H1 (cell line): Measurements from ENCODE around the gene MICALL2. TPM values are rescaled to one million over a fixed set of nuclear protein-coding genes. Genes with fewer than 3 reads are reported as not detected.

Source experiments
- CTCF ChIA-PET: fragments of 300-600 bp; sonication (Branson Sonifier 250); formaldehyde crosslinking; loops from one replicate; lab custom pipeline; 2021; ENCODE audit not compliant: partially characterized antibody; lab: Charles Lee
- POLR2A ChIA-PET: fragments of 300-600 bp; sonication (Branson Sonifier 250); formaldehyde crosslinking; loops from one replicate; lab custom pipeline; 2021; ENCODE audit warnings: inconsistent platforms; ENCODE audit not compliant: partially characterized antibody; lab: Charles Lee
- DNase-seq, 2 experiments: peaks; one replicate each; pipeline versions ENCODE4 v3.0.0 to v3.0.0-alpha.2; 2010 to 2022; ENCODE audit warnings: low spot score in 2 of 2, low read depth in 1 of 2, mixed read lengths in 1 of 2
- FAIRE-seq: peaks from 2 replicates; lab custom pipeline; 2011; peaks lifted over from hg19 to GRCh38; lab: Jason Lieb, UNC
- H2AFZ ChIP-seq: 2 replicates; pipeline ENCODE4 v1.8.1; 2012; ENCODE audit warnings: low read length, inconsistent platforms
- H2AK5ac ChIP-seq: 2 replicates; pipeline ENCODE4 v1.6.1; 2013; ENCODE audit warnings: low read depth, low read length
- H2BK120ac ChIP-seq: replicated peaks from 2 replicates; pipeline ENCODE3; 2013; ENCODE audit warnings: low read depth, low read length, inconsistent platforms
- H2BK12ac ChIP-seq: 2 replicates; pipeline ENCODE4 v1.6.1; 2013; ENCODE audit warnings: low read depth, low read length
- H2BK15ac ChIP-seq: 2 replicates; pipeline ENCODE4 v1.6.1; 2013; ENCODE audit warnings: low read length
- H2BK20ac ChIP-seq: 2 replicates; pipeline ENCODE4 v1.6.1; 2013; ENCODE audit warnings: low read length
- H2BK5ac ChIP-seq: 2 replicates; pipeline ENCODE4 v1.6.1; 2013; ENCODE audit warnings: low read depth, low read length
- H3K14ac ChIP-seq: 2 replicates; pipeline ENCODE4 v1.6.1; 2013; ENCODE audit warnings: inconsistent platforms; ENCODE audit not compliant: insufficient read length
- H3K18ac ChIP-seq: 2 replicates; pipeline ENCODE4 v1.6.1; 2013; ENCODE audit warnings: low read length; ENCODE audit errors: extremely low read depth
- H3K23ac ChIP-seq: 2 replicates; pipeline ENCODE4 v1.6.1; 2013; ENCODE audit warnings: inconsistent platforms; ENCODE audit not compliant: insufficient read length
- H3K23me2 ChIP-seq: 2 replicates; pipeline ENCODE4 v1.6.1; 2013; ENCODE audit warnings: low read depth, low read length
- H3K27ac ChIP-seq: 2 replicates; pipeline ENCODE4 v1.6.1; 2011; ENCODE audit warnings: low read depth, low read length, inconsistent platforms
- H3K27me3 ChIP-seq, 4 experiments: replicated peaks in 1 of 4; 1 replicate in 1 of 4; 2 replicates in 3 of 4; pipeline versions ENCODE4 v1.6.1 to v1.8.1; 2011 to 2013; ENCODE audit warnings: low read length in 3 of 4, mild to moderate bottlenecking in 3 of 4, inconsistent platforms in 2 of 4, mixed read lengths in 2 of 4, moderate library complexity in 1 of 4; ENCODE audit not compliant: control insufficient read depth in 3 of 4, insufficient read depth in 3 of 4; ENCODE audit errors: extremely low read depth in 1 of 4
- H3K36me3 ChIP-seq, 4 experiments: 2 replicates each; pipeline versions ENCODE4 v1.6.1 to v1.8.1; 2011 to 2013; ENCODE audit warnings: mild to moderate bottlenecking in 4 of 4, low read length in 3 of 4, moderate library complexity in 2 of 4, control low read depth in 1 of 4, inconsistent platforms in 1 of 4; ENCODE audit not compliant: insufficient read depth in 4 of 4, control insufficient read depth in 2 of 4
- H3K4ac ChIP-seq: replicated peaks from 2 replicates; pipeline ENCODE3; 2013; ENCODE audit warnings: low read length, low read depth, mixed read lengths, inconsistent platforms; ENCODE audit not compliant: insufficient read length
- H3K4me1 ChIP-seq, 4 experiments: replicated peaks in 1 of 4; 1 replicate in 1 of 4; 2 replicates in 3 of 4; pipeline versions ENCODE4 v1.6.1 to v1.8.1; 2011 to 2013; ENCODE audit warnings: low read length in 3 of 4, inconsistent platforms in 2 of 4, mixed read lengths in 1 of 4; ENCODE audit not compliant: insufficient read depth in 4 of 4, control insufficient read depth in 3 of 4
- H3K4me2 ChIP-seq, 2 experiments: 2 replicates each; pipeline versions ENCODE4 v1.6.1 to v1.8.1; 2011 to 2013; ENCODE audit warnings: low read depth in 2 of 2, low read length in 2 of 2, control low read depth in 1 of 2, inconsistent platforms in 1 of 2, mild to moderate bottlenecking in 1 of 2; ENCODE audit not compliant: insufficient read depth in 1 of 2
- H3K4me3 ChIP-seq, 4 experiments: fragments of 200-600, 300-600 bp in 1 of 4; sonication (generic), shearing (Covaris generic), sonication (Bioruptor Twin) in 1 of 4; 2 replicates each; pipeline versions ENCODE4 v1.5.1 to v1.8.1; 2011 to 2016; ENCODE audit warnings: low read length in 4 of 4, low read depth in 3 of 4, control low read depth in 2 of 4, inconsistent platforms in 2 of 4, mild to moderate bottlenecking in 2 of 4, mixed read lengths in 1 of 4, moderate library complexity in 1 of 4; ENCODE audit not compliant: insufficient read depth in 2 of 4; ENCODE audit errors: extremely low read depth in 1 of 4
- H3K56ac ChIP-seq: replicated peaks from 2 replicates; pipeline ENCODE3; 2013; ENCODE audit warnings: low read depth, mild to moderate bottlenecking, mixed read lengths, low read length, inconsistent platforms; ENCODE audit not compliant: insufficient read length
- H3K79me1 ChIP-seq: 2 replicates; pipeline ENCODE4 v1.6.1; 2013; ENCODE audit warnings: low read depth, low read length, control low read depth
- H3K79me2 ChIP-seq, 2 experiments: 2 replicates each; pipeline versions ENCODE4 v1.6.1 to v1.8.1; 2012 to 2013; ENCODE audit warnings: low read length in 2 of 2, mild to moderate bottlenecking in 2 of 2, inconsistent platforms in 1 of 2; ENCODE audit not compliant: insufficient read depth in 2 of 2, control insufficient read depth in 1 of 2
- H3K9ac ChIP-seq, 4 experiments: replicated peaks in 1 of 4; 1 replicate in 1 of 4; 2 replicates in 3 of 4; pipeline versions ENCODE4 v1.6.1 to v1.8.1; 2011 to 2013; ENCODE audit warnings: low read depth in 3 of 4, low read length in 3 of 4, control low read depth in 2 of 4, mild to moderate bottlenecking in 2 of 4, moderate library complexity in 2 of 4, inconsistent platforms in 1 of 4; ENCODE audit errors: extremely low read depth in 1 of 4
- H3K9me3 ChIP-seq, 2 experiments: 2 replicates each; pipeline versions ENCODE4 v1.6.1 to v1.8.1; 2012 to 2013; ENCODE audit warnings: mild to moderate bottlenecking in 2 of 2, moderate library complexity in 2 of 2, control low read depth in 1 of 2, inconsistent platforms in 1 of 2, low read depth in 1 of 2, low read length in 1 of 2, mixed read lengths in 1 of 2; ENCODE audit not compliant: insufficient read depth in 2 of 2
- H4K20me1 ChIP-seq, 2 experiments: replicated peaks in 1 of 2; 2 replicates each; pipeline versions ENCODE3 to v1.8.1; 2011 to 2013; ENCODE audit warnings: inconsistent platforms in 2 of 2, low read length in 2 of 2, mild to moderate bottlenecking in 1 of 2; ENCODE audit not compliant: insufficient read depth in 2 of 2, control insufficient read depth in 1 of 2
- H4K5ac ChIP-seq: 2 replicates; pipeline ENCODE4 v1.6.1; 2013; ENCODE audit warnings: low read length, low read depth, mixed read lengths, inconsistent platforms; ENCODE audit not compliant: insufficient read length
- H4K8ac ChIP-seq: 2 replicates; pipeline ENCODE4 v1.8.0; 2013; ENCODE audit warnings: mild to moderate bottlenecking, moderate library complexity, low read length, inconsistent platforms; ENCODE audit not compliant: insufficient read depth; ENCODE audit errors: extremely low read depth
- H4K91ac ChIP-seq: replicated peaks from 2 replicates; pipeline ENCODE3; 2013; ENCODE audit warnings: low read length, mixed read lengths, inconsistent platforms; ENCODE audit not compliant: insufficient read length
- HDAC6 ChIP-seq: IDR thresholded peaks from one replicate; pipeline ENCODE4 v1.7.1; 2012; ENCODE audit warnings: low read depth, mild to moderate bottlenecking, inconsistent platforms, low read length, moderate library complexity
- SUZ12 ChIP-seq: fragments of 200-600 bp; sonication (generic); IDR thresholded peaks from 2 replicates; pipeline ENCODE4 v1.6.1; 2012; ENCODE audit warnings: mild to moderate bottlenecking, inconsistent platforms, low read length, moderate library complexity, mixed read lengths
- WGBS, 2 experiments: shearing (Covaris generic) in 1 of 2; methylation state at CpG; one replicate each; pipeline versions ENCODE4 v1.1.6 to v1.1.7; 2013 to 2015; ENCODE audit warnings: low lambda C conversion rate in 2 of 2, mixed read lengths in 2 of 2, inconsistent platforms in 1 of 2, low coverage in 1 of 2, missing lambda C conversion rate in 1 of 2; ENCODE audit not compliant: insufficient replicate concordance in 2 of 2, insufficient coverage in 1 of 2, insufficient read length in 1 of 2; ENCODE audit errors: extremely low coverage in 1 of 2, missing lambda C conversion rate in 1 of 2; 5-methylcytosine and 5-hydroxymethylcytosine counted together
- polyA plus RNA-seq, 7 experiments: library from polyadenylated mRNA; depleted of rRNA in 3 of 7; stranded (reverse) in 5 of 7; unstranded in 2 of 7; fragments of >200 nt in 5 of 7; fragments of 200-250 nt in 2 of 7; gene quantifications; 1 replicate in 5 of 7; 2 replicates in 1 of 7; 4 replicates in 1 of 7; pipeline versions ENCODE4 v1.2.1 to v1.2.3, GENCODE V29; 2011 to 2013; ENCODE audit warnings: missing spikeins in 2 of 7, mixed read lengths in 2 of 7
- total RNA-seq: library from RNA; stranded (reverse); fragmentation: NEBNext Ultra II Directional; extraction: Animal tissue kit (Norgen Biotek cat#: 25700); gene quantifications from 2 replicates; pipeline ENCODE4 v1.2.1, GENCODE V29; 2021

MICALL2 gene
- total and polyA plus RNA-seq, 2 of the 8 experiments (the other 6 are each of a cell fraction or from before 2014, with no cell fraction given) = 5.3 to 8.5 TPM

DNA sequence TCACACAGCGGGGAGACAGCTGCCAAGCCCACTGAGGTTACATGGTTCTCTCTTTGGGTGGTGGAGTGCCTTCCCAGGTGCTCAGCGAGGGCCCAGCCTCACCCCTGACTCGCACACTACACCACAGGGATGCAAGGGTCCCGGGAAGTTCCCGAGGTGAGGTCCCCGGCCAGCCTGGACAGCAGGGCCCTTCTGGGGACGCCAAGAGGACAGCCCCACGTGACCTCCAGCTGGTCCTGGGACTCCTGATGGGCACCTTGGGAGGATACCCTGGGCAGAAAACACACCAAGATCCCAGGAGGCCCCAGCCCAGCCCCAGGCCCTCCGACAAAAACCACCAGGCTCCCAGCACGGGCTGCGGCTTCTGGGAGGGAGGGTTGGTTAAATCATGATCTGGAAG lies 8.3 kb downstream of the MICALL2 start:
- H3K14ac ChIP-seq = no peak overlapping the region
- no peak overlapping the region for H2BK15ac ChIP-seq
- no peak overlapping the region for H3K4me2 ChIP-seq
- CTCF ChIA-PET = interaction anchor here (1.9 to 6.7 kb wide), 4 partner anchors 11 to 268 kb away, joined by 6 to 35 read pairs (median 19); no protein-coding TSS in a partner anchor
- no peak overlapping the region for H3K27ac ChIP-seq
- FAIRE-seq (no peak), DNase-seq (no peak)
- no peak overlapping the region for H3K23ac ChIP-seq
- H3K9me3 ChIP-seq = no peaks in the 10 kb centered on the region
- no peaks in the 10 kb centered on the region for H4K20me1 ChIP-seq
- 0 out of 2 replicates have a peak, but pooled peaks cover 2% of the 10 kb centered on the region for H3K23me2 ChIP-seq
- no peak overlapping the region for H3K4me3 ChIP-seq
- no peak overlapping the region for H4K5ac ChIP-seq
- no peak overlapping the region; the same call in 1 of the 2 replicates for H2BK5ac ChIP-seq
- H2AFZ ChIP-seq = no peak overlapping the region
- no peaks in the 10 kb centered on the region for H3K79me1 ChIP-seq
- H4K91ac ChIP-seq = no peak overlapping the region
- no peak overlapping the region; the same call in 1 of the 2 replicates for H3K18ac ChIP-seq
- no peak overlapping the region for H2BK120ac ChIP-seq
- no peak overlapping the region for H2BK12ac ChIP-seq
- no peaks in the 10 kb centered on the region for H3K36me3 ChIP-seq
- POLR2A ChIA-PET = interaction anchor here (0.6 kb wide), 1 partner anchor 487 kb away, joined by 5 read pairs; no protein-coding TSS in a partner anchor
- no peak overlapping the region for H2BK20ac ChIP-seq
- H3K56ac ChIP-seq = no peak overlapping the region
- H2AK5ac ChIP-seq = no peak overlapping the region
- H4K8ac ChIP-seq = no peak overlapping the region
- peaks cover 0 to 7% (median under 1%) of the 10 kb centered on the region in 4 experiments; a peak in 4 of 7 replicates for H3K4me1 ChIP-seq
- no peak overlapping the region for H3K9ac ChIP-seq
- 95% methylated on average over 10 of the region's 11 CpGs; no CpG with 5 or more reads in 1 of the 2 experiments for WGBS, 2 experiments
- H3K79me2 ChIP-seq = no peaks in the 10 kb centered on the region
- H3K27me3 ChIP-seq = no peaks in the 10 kb centered on the region
- H3K4ac ChIP-seq = no peak overlapping the region
- TF ChIP-seq SUZ12 = no peak
- no peak for TF ChIP-seq HDAC6
